Thyroid gland (tissue), 4 donors: Measurements from ENCODE around the gene SND1. TPM values are rescaled to one million over a fixed set of nuclear protein-coding genes. Genes with fewer than 3 reads are reported as not detected.

ENCODE experiments used
- DNase-seq, 2 donors: peaks; one replicate each; pipeline ENCODE4 v3.0.0-alpha.2; 2019
- H3K27ac ChIP-seq, 3 donors: fragments of 200-600 bp; sonication (generic); 1 replicate in 2 of 3; 2 replicates in 1 of 3; pipeline ENCODE4 v1.5.1; 2016 to 2019; ENCODE audit warnings: mild to moderate bottlenecking in 1 of 3, moderate library complexity in 1 of 3
- H3K27me3 ChIP-seq: fragments of 200-600 bp; sonication (generic); one replicate; pipeline ENCODE4 v1.5.1; 2019
- H3K36me3 ChIP-seq, 2 donors: fragments of 200-600 bp; sonication (generic); one replicate each; pipeline ENCODE4 v1.5.1; 2016 to 2019
- H3K4me1 ChIP-seq, 2 donors: fragments of 200-600 bp; sonication (generic); one replicate each; pipeline ENCODE4 v1.5.1; 2017 to 2019
- H3K4me3 ChIP-seq, 3 donors: fragments of 200-600 bp; sonication (generic); replicated peaks in 1 of 3; 1 replicate in 2 of 3; 2 replicates in 1 of 3; pipeline ENCODE4 v1.5.1; 2016; ENCODE audit warnings: mild to moderate bottlenecking in 1 of 3
- H3K9me3 ChIP-seq: fragments of 200-600 bp; sonication (generic); one replicate; pipeline ENCODE4 v1.5.1; 2017
- CTCF ChIP-seq, 6 experiments: fragments of 200-600 bp in 3 of 6; fragments of 450-650 bp in 3 of 6; sonication (generic) in 3 of 6; IDR thresholded peaks; one replicate each; pipeline ENCODE4 v1.5.1; 2016 to 2019; ENCODE audit warnings: antibody characterized with exemption in 6 of 6, mild to moderate bottlenecking in 2 of 6, inconsistent platforms in 1 of 6, moderate library complexity in 1 of 6
- POLR2A ChIP-seq, 2 donors: fragments of 450-650 bp; IDR thresholded peaks; one replicate each; pipeline ENCODE4 v1.6.1; 2017; ENCODE audit warnings: antibody characterized with exemption in 2 of 2, mild to moderate bottlenecking in 2 of 2, moderate library complexity in 1 of 2
- WGBS, 2 donors: methylation state at CpG; one replicate each; pipeline ENCODE4 v1.1.5; 2017; 5-methylcytosine and 5-hydroxymethylcytosine counted together
- intact Hi-C: fragments of 100-400 bp; cut with DNase I; formaldehyde crosslinking; loops from one replicate; pipeline ENCODE4 v1.15.1; 2023
- total RNA-seq, 4 donors: library from RNA; depleted of rRNA; stranded (reverse); fragments of >200 nt; gene quantifications; one replicate each; pipeline ENCODE4 v1.2.3, GENCODE V29; 2016

SND1 gene
- total RNA-seq, 4 donors from 2014 or later: 126 to 167 (median 144) TPM

- TF ChIP-seq CTCF (IDR thresholded peaks at IDR 0.05): no peak
- TF ChIP-seq POLR2A (IDR thresholded peaks at IDR 0.05): no peak
- no peak for DNase-seq
- Histone ChIP-seq H3K4me1 (no peaks in the 10 kb centered on the region), H3K27me3 (no peaks in the 10 kb centered on the region), H3K27ac (no peak overlapping the region), H3K4me3 (no peak overlapping the region), H3K36me3 (peaks cover 0 to 4% of the 10 kb centered on the region in 2 donors), H3K9me3 (no peaks in the 10 kb centered on the region)
- intact Hi-C loops: no loop called here
- 91 to 97% methylated on average over 8 of the region's 8 CpGs for WGBS, 2 donors
Observed at GRCh38 chr7:128069373-128070364, 417.7 kb downstream of the SND1 start.

- WGBS, 2 donors: 91 to 94% methylated on average over 6 of the region's 6 CpGs
- intact Hi-C loops: no loop called here
Observed at GRCh38 chr7:128071376-128071775, 419.4 kb downstream of the SND1 start.

GRCh38 chr7:128071801-128072200 is 419.8 kb downstream of the SND1 start:
- TF ChIP-seq POLR2A (IDR thresholded peaks at IDR 0.05): no peak
- no peak for TF ChIP-seq CTCF (IDR thresholded peaks at IDR 0.05)
- WGBS, 2 donors: 81 to 98% methylated on average over 7 to 11 of the region's 11 CpGs
- H3K4me3 ChIP-seq: no peak overlapping the region
- intact Hi-C loops: no loop called here
- H3K27me3 ChIP-seq: no peaks in the 10 kb centered on the region
- no peaks in the 10 kb centered on the region for H3K9me3 ChIP-seq
- H3K4me1 ChIP-seq: no peaks in the 10 kb centered on the region
- H3K27ac ChIP-seq: no peak overlapping the region
- no peak for DNase-seq
- H3K36me3 ChIP-seq: peaks cover 0 to 8% of the 10 kb centered on the region in 2 donors

More at GRCh38 chr7:128071376-128071775, 419.4 kb downstream of the SND1 start:
- no peak for DNase-seq
- Histone ChIP-seq H3K9me3 (no peaks in the 10 kb centered on the region), H3K27me3 (no peaks in the 10 kb centered on the region), H3K27ac (no peak overlapping the region), H3K4me1 (no peaks in the 10 kb centered on the region), H3K4me3 (no peak overlapping the region), H3K36me3 (peaks cover 0 to 8% of the 10 kb centered on the region in 2 donors)
- TF ChIP-seq CTCF (IDR thresholded peaks at IDR 0.05) (no peak), POLR2A (IDR thresholded peaks at IDR 0.05) (no peak)

GRCh38 chr7:128073671-128074310 is 421.8 kb downstream of the SND1 start:
- H3K27ac ChIP-seq: no peak overlapping the region
- peaks cover 0 to 18% of the 10 kb centered on the region in 2 donors for H3K36me3 ChIP-seq
- H3K9me3 ChIP-seq: no peaks in the 10 kb centered on the region
- H3K27me3 ChIP-seq: no peaks in the 10 kb centered on the region
- no peak for DNase-seq
- H3K4me3 ChIP-seq: no peak overlapping the region
- TF ChIP-seq CTCF (IDR thresholded peaks at IDR 0.05): no peak
- TF ChIP-seq POLR2A (IDR thresholded peaks at IDR 0.05): no peak
- H3K4me1 ChIP-seq: no peaks in the 10 kb centered on the region
- intact Hi-C loops: no loop called here
- 85 to 88% methylated on average over 15 of the region's 15 CpGs for WGBS, 2 donors
